ENCODE results near the gene PLCG1. TPM values are rescaled to one million over a fixed set of nuclear protein-coding genes. Genes with fewer than 3 reads are reported as not detected.
A peak's percentile ranks its signal among the peaks of the same experiment; 100 is the strongest.

Gene PLCG1
- 54.6 and 71.8 TPM in 2 replicates for polyA plus RNA-seq (2011; rRNA removed)
- polyA minus RNA-seq (2011; rRNA and poly(A)+ RNA removed) = 102 and 122 TPM in 2 replicates

DNA sequence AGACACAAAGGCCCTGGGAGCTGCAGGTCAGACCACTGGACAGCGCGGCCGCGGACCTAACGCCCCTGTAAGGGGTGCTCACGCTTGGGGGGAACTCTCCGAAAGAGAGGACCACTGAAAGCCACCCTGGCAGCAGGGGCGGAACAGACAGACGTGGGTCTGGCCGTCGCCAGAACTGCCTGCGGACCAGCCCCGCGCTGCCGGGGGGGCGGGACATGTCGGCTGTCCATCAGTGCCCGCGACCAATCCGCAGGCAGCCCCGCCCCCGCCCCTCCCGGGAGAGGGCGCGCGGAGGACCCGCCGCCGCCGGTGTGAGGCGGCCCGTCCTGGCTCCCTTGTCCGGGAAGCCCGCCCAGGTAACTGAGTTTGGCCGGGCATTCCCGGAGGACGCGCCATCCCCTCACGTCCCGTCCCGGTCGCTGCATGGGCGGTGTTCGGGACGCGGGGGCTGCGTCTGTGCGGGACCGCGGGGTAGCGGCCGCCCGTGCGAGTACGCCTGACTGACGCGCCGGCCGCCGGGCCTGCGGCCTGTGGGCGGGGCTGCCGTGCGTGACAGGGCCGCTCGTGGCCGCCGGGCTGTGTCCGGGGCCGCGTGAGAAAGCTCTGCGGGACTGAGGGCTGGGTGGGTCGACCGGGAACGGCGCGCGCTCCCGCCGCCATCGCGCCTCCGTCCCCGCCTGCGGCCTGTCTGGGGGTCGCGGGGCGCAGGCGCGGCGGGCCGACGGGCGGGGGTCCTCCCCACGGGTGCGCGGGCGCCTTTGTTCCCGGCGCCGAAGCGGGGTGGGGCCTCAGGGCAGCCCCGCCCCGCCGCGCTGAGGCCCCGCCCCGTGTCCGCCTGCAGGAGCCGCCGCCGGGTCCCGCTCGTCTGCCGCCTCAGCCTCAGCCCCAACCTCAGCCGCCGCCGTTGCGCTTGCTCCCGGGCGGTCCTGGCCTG lies at the start of gene PLCG1:
Gene PLCG1 (plus strand): TSS at position 864 of the 934 bp plus-strand sequence. CDS start 99 bp downstream, outside the sequence.
- no peaks in the 10 kb centered on the region for H3K27me3 ChIP-seq (ENCODE audit: control insufficient read depth, insufficient read depth, low read length)
- peak within 1 kb of the TSS; percentile 78 for H3K27ac ChIP-seq (ENCODE audit: low read depth, low read length)
- DNase-seq (ENCODE audit: low read depth, low spot score) = peak; percentile 32
- CTCF ChIA-PET = interaction anchor here (1.2 to 3.6 kb wide), 5 partner anchors 9 to 274 kb away, joined by 3 to 21 read pairs (median 8); partner anchors contain the start of gene LPIN3
- H3K4me3 ChIP-seq (ENCODE audit: low read depth, low read length) = peak within 1 kb of the TSS; percentile 75
- POLR2A ChIA-PET = interaction anchor here (0.5 to 0.7 kb wide), 2 partner anchors 40 to 182 kb away, joined by 3 read pairs; no protein-coding TSS in a partner anchor
- H3K9me3 ChIP-seq (ENCODE audit: control insufficient read depth, insufficient read depth, low read length) = no peaks in the 10 kb centered on the region; the same call in 1 of the 2 replicates
- TF ChIP-seq, protein P1, sequence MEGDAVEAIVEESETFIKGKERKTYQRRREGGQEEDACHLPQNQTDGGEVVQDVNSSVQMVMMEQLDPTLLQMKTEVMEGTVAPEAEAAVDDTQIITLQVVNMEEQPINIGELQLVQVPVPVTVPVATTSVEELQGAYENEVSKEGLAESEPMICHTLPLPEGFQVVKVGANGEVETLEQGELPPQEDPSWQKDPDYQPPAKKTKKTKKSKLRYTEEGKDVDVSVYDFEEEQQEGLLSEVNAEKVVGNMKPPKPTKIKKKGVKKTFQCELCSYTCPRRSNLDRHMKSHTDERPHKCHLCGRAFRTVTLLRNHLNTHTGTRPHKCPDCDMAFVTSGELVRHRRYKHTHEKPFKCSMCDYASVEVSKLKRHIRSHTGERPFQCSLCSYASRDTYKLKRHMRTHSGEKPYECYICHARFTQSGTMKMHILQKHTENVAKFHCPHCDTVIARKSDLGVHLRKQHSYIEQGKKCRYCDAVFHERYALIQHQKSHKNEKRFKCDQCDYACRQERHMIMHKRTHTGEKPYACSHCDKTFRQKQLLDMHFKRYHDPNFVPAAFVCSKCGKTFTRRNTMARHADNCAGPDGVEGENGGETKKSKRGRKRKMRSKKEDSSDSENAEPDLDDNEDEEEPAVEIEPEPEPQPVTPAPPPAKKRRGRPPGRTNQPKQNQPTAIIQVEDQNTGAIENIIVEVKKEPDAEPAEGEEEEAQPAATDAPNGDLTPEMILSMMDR (IDR thresholded peaks at IDR 0.05; ENCODE audit: low read depth, low read length) = no peak

- CTCF ChIA-PET = interaction anchor here (0.6 to 2.6 kb wide), 3 partner anchors 95 to 99 kb away, joined by 3 to 10 read pairs (median 4); no protein-coding TSS in a partner anchor
Observed at GRCh38 chr20:41087777-41088176, 49.6 kb upstream of the PLCG1 start.

GRCh38 chr20:41089555-41089954 lies 47.8 kb upstream of the PLCG1 start:
- CTCF ChIA-PET = interaction anchor here (0.7 to 1.5 kb wide), 6 partner anchors 11 to 127 kb away, joined by 3 to 6 read pairs (median 4); no protein-coding TSS in a partner anchor
- TF ChIP-seq, protein P1 (IDR thresholded peaks at IDR 0.05; ENCODE audit: low read depth, low read length) = no peak
- Histone ChIP-seq H3K9me3 (ENCODE audit: control insufficient read depth, insufficient read depth, low read length) (no peaks in the 10 kb centered on the region), H3K4me3 (ENCODE audit: low read depth, low read length) (no peak overlapping the region), H3K27ac (ENCODE audit: low read depth, low read length) (no peak overlapping the region), H3K27me3 (ENCODE audit: control insufficient read depth, insufficient read depth, low read length) (no peaks in the 10 kb centered on the region)
- DNase-seq (ENCODE audit: low read depth, low spot score) = no peak
- POLR2A ChIA-PET = no interaction called here

More at GRCh38 chr20:41087777-41088176, 49.6 kb upstream of the PLCG1 start:
- POLR2A ChIA-PET = no interaction called here
- DNase-seq (ENCODE audit: low read depth, low spot score) = no peak
- TF ChIP-seq, protein P1 (IDR thresholded peaks at IDR 0.05; ENCODE audit: low read depth, low read length) = no peak
- Histone ChIP-seq H3K9me3 (ENCODE audit: control insufficient read depth, insufficient read depth, low read length) (no peaks in the 10 kb centered on the region), H3K27ac (ENCODE audit: low read depth, low read length) (no peak overlapping the region), H3K27me3 (ENCODE audit: control insufficient read depth, insufficient read depth, low read length) (no peaks in the 10 kb centered on the region), H3K4me3 (ENCODE audit: low read depth, low read length) (no peak overlapping the region)

- Histone ChIP-seq H3K4me3 (ENCODE audit: low read depth, low read length) (no peak overlapping the region), H3K27me3 (ENCODE audit: control insufficient read depth, insufficient read depth, low read length) (no peaks in the 10 kb centered on the region), H3K27ac (ENCODE audit: low read depth, low read length) (no peak overlapping the region), H3K9me3 (ENCODE audit: control insufficient read depth, insufficient read depth, low read length) (no peaks in the 10 kb centered on the region)
- TF ChIP-seq, protein P1 (IDR thresholded peaks at IDR 0.05; ENCODE audit: low read depth, low read length) = no peak
- POLR2A ChIA-PET = interaction anchor here (0.9 kb wide), 1 partner anchor 101 kb away, joined by 4 read pairs; no protein-coding TSS in a partner anchor
- no peak for DNase-seq (ENCODE audit: low read depth, low spot score)
- CTCF ChIA-PET = interaction anchor here (1.3 to 9.5 kb wide), 4 partner anchors 15 to 129 kb away, joined by 3 to 89 read pairs (median 14); no protein-coding TSS in a partner anchor
Observed at GRCh38 chr20:41091927-41092326, 45.4 kb upstream of the PLCG1 start.

Measured in AG04450 (cell line).